Parathyroid adenoma (tissue), 2 donors: ENCODE measurements around the gene DCANP1.

Source experiments
- H2AFZ ChIP-seq: fragments of 300-600 bp; sonication (generic); one replicate; pipeline ENCODE4 v1.7.0; 2017; ENCODE audit warnings: antibody characterized with exemption, mild to moderate bottlenecking
- H3K27ac ChIP-seq: fragments of 300-600 bp; sonication (generic); one replicate; pipeline ENCODE4 v1.7.0; 2017
- H3K27me3 ChIP-seq: fragments of 300-600 bp; sonication (generic); one replicate; pipeline ENCODE4 v1.7.0; 2017; ENCODE audit warnings: low read length; ENCODE audit not compliant: control insufficient read depth, insufficient read depth
- H3K36me3 ChIP-seq: fragments of 300-600 bp; sonication (generic); one replicate; pipeline ENCODE4 v1.7.0; 2017; ENCODE audit warnings: low read length; ENCODE audit not compliant: control insufficient read depth, insufficient read depth
- H3K4me1 ChIP-seq: fragments of 300-600 bp; sonication (generic); one replicate; pipeline ENCODE4 v1.7.0; 2017; ENCODE audit warnings: control low read depth
- H3K4me2 ChIP-seq: fragments of 300-600 bp; sonication (generic); one replicate; pipeline ENCODE4 v1.7.0; 2017; ENCODE audit warnings: low read length
- H3K4me3 ChIP-seq: fragments of 300-600 bp; sonication (generic); one replicate; pipeline ENCODE4 v1.7.0; 2017; ENCODE audit warnings: low read depth, low read length
- H3K79me2 ChIP-seq: fragments of 300-600 bp; sonication (generic); one replicate; pipeline ENCODE4 v1.7.0; 2017; ENCODE audit warnings: control low read depth
- H3K9ac ChIP-seq: fragments of 300-600 bp; sonication (generic); one replicate; pipeline ENCODE4 v1.7.0; 2017; ENCODE audit warnings: mild to moderate bottlenecking
- H3K9me3 ChIP-seq: fragments of 300-600 bp; sonication (generic); one replicate; pipeline ENCODE4 v1.7.0; 2017; ENCODE audit warnings: low read length; ENCODE audit not compliant: control insufficient read depth
- CTCF ChIP-seq: fragments of 300-600 bp; sonication (generic); IDR thresholded peaks from one replicate; pipeline ENCODE4 v1.7.0; 2017; ENCODE audit warnings: antibody characterized with exemption, mild to moderate bottlenecking
- donor health status: primary hyperparathyroidism.

DCANP1 gene

GRCh38 chr5:135458356-135458755 is 11.2 kb upstream of the DCANP1 start:
- Histone ChIP-seq H3K27ac (no peak overlapping the region), H3K4me1 (no peaks in the 10 kb centered on the region), H3K9me3 (no peaks in the 10 kb centered on the region), H3K36me3 (no peaks in the 10 kb centered on the region), H3K9ac (no peak overlapping the region), H3K4me3 (no peak overlapping the region), H2AFZ (no peak overlapping the region), H3K79me2 (no peaks in the 10 kb centered on the region), H3K4me2 (no peak overlapping the region), H3K27me3 (no peaks in the 10 kb centered on the region)
- TF ChIP-seq CTCF, result no peak

- H2AFZ ChIP-seq, result no peak overlapping the region
- H3K4me2 ChIP-seq, result no peak overlapping the region
- no peaks in the 10 kb centered on the region for H3K79me2 ChIP-seq
- H3K9me3 ChIP-seq, result no peaks in the 10 kb centered on the region
- no peaks in the 10 kb centered on the region for H3K4me1 ChIP-seq
- H3K36me3 ChIP-seq, result no peaks in the 10 kb centered on the region
- H3K27ac ChIP-seq, result no peak overlapping the region
- H3K27me3 ChIP-seq, result no peaks in the 10 kb centered on the region
- H3K9ac ChIP-seq, result no peak overlapping the region
- peak; percentile 76 for TF ChIP-seq CTCF
- H3K4me3 ChIP-seq, result no peak overlapping the region
Measured at GRCh38 chr5:135457424-135458071, 10.4 kb upstream of the DCANP1 start.

GRCh38 chr5:135456238-135457099 is 9.3 kb upstream of the DCANP1 start:
- no peak overlapping the region for H2AFZ ChIP-seq
- H3K4me1 ChIP-seq, result no peaks in the 10 kb centered on the region
- no peak for TF ChIP-seq CTCF
- H3K4me3 ChIP-seq, result no peak overlapping the region
- no peaks in the 10 kb centered on the region for H3K79me2 ChIP-seq
- no peak overlapping the region for H3K9ac ChIP-seq
- H3K36me3 ChIP-seq, result no peaks in the 10 kb centered on the region
- H3K27ac ChIP-seq, result no peak overlapping the region
- H3K4me2 ChIP-seq, result no peak overlapping the region
- no peaks in the 10 kb centered on the region for H3K9me3 ChIP-seq
- H3K27me3 ChIP-seq, result no peaks in the 10 kb centered on the region

- no peak overlapping the region for H2AFZ ChIP-seq
- no peaks in the 10 kb centered on the region for H3K79me2 ChIP-seq
- H3K4me3 ChIP-seq, result no peak overlapping the region
- no peaks in the 10 kb centered on the region for H3K9me3 ChIP-seq
- H3K27ac ChIP-seq, result no peak overlapping the region
- H3K4me1 ChIP-seq, result no peaks in the 10 kb centered on the region
- H3K9ac ChIP-seq, result no peak overlapping the region
- H3K27me3 ChIP-seq, result no peaks in the 10 kb centered on the region
- no peak overlapping the region for H3K4me2 ChIP-seq
- TF ChIP-seq CTCF, result no peak
- H3K36me3 ChIP-seq, result no peaks in the 10 kb centered on the region
Measured at GRCh38 chr5:135455876-135456237, 8.7 kb upstream of the DCANP1 start.
